Ascending aorta (tissue), 2 donors: ENCODE measurements around the gene CHCHD6. TPM values are rescaled to one million over a fixed set of nuclear protein-coding genes. Genes with fewer than 3 reads are reported as not detected.

Experiments
- DNase-seq, 2 donors: peaks; one replicate each; pipeline ENCODE4 v3.0.0-alpha.2; 2019; ENCODE audit warnings: low spot score in 2 of 2
- H3K27ac ChIP-seq, 2 donors: fragments of 200-600 bp; sonication (generic); one replicate each; pipeline ENCODE4 v1.5.1; 2016 to 2017; ENCODE audit warnings: mild to moderate bottlenecking in 1 of 2
- H3K27me3 ChIP-seq: fragments of 200-600 bp; sonication (generic); one replicate; pipeline ENCODE4 v1.5.1; 2017
- H3K36me3 ChIP-seq, 2 donors: fragments of 200-600 bp; sonication (generic); one replicate each; pipeline ENCODE4 v1.5.1; 2016
- H3K4me1 ChIP-seq, 2 donors: fragments of 200-600 bp; sonication (generic); one replicate each; pipeline ENCODE4 v1.5.1; 2016 to 2017; ENCODE audit warnings: mild to moderate bottlenecking in 1 of 2
- H3K4me3 ChIP-seq, 2 donors: fragments of 200-600 bp; sonication (generic); one replicate each; pipeline ENCODE4 v1.5.1; 2016 to 2017; ENCODE audit warnings: mild to moderate bottlenecking in 1 of 2
- H3K9me3 ChIP-seq, 2 donors: fragments of 200-600 bp; sonication (generic); one replicate each; pipeline ENCODE4 v1.5.1; 2016
- CTCF ChIP-seq, 3 experiments: fragments of 200-600 bp in 2 of 3; fragments of 450-650 bp in 1 of 3; sonication (generic) in 2 of 3; IDR thresholded peaks; one replicate each; pipeline ENCODE4 v1.5.1; 2016 to 2019; ENCODE audit warnings: antibody characterized with exemption in 3 of 3, mild to moderate bottlenecking in 1 of 3, moderate library complexity in 1 of 3
- intact Hi-C: fragments of 100-400 bp; cut with DNase I; formaldehyde crosslinking; loops from one replicate; pipeline ENCODE4 v1.15.1; 2023
- total RNA-seq: library from RNA; depleted of rRNA; stranded (reverse); fragments of >200 nt; gene quantifications from one replicate; pipeline ENCODE4 v1.1.0, GENCODE V29; 2016

Gene CHCHD6
- total RNA-seq, 1 donor from 2014 or later = 1.2 TPM

GRCh38 chr3:126922466-126922865 is 218.4 kb downstream of the CHCHD6 start:
- Histone ChIP-seq H3K27ac (no peak overlapping the region), H3K4me3 (no peak overlapping the region), H3K4me1 (peaks cover 4 to 15% of the 10 kb centered on the region in 2 donors), H3K9me3 (no peaks in the 10 kb centered on the region), H3K27me3 (no peaks in the 10 kb centered on the region), H3K36me3 (no peaks in the 10 kb centered on the region)
- peak in 1 of 2 donors; percentile 27 for DNase-seq
- TF ChIP-seq CTCF (IDR thresholded peaks at IDR 0.05) = no peak
- intact Hi-C loops = no loop called here

GRCh38 chr3:126923423-126923822 is 219.4 kb downstream of the CHCHD6 start:
- peak in 1 of 2 donors; percentile 49 for DNase-seq
- Histone ChIP-seq H3K27me3 (no peaks in the 10 kb centered on the region), H3K36me3 (no peaks in the 10 kb centered on the region), H3K4me3 (no peak overlapping the region), H3K27ac (no peak overlapping the region), H3K4me1 (peaks cover 4 to 18% of the 10 kb centered on the region in 2 donors), H3K9me3 (no peaks in the 10 kb centered on the region)
- no peak for TF ChIP-seq CTCF (IDR thresholded peaks at IDR 0.05)
- intact Hi-C loops = no loop called here

- Histone ChIP-seq H3K36me3 (no peaks in the 10 kb centered on the region), H3K27ac (no peak overlapping the region), H3K27me3 (no peaks in the 10 kb centered on the region), H3K9me3 (no peaks in the 10 kb centered on the region), H3K4me3 (no peak overlapping the region), H3K4me1 (peaks cover 4 to 18% of the 10 kb centered on the region in 2 donors)
- intact Hi-C loops = no loop called here
- no peak for TF ChIP-seq CTCF (IDR thresholded peaks at IDR 0.05)
- DNase-seq = peak in 1 of 2 donors; percentile 8
Observed at GRCh38 chr3:126923895-126924294, 219.9 kb downstream of the CHCHD6 start.

DNA sequence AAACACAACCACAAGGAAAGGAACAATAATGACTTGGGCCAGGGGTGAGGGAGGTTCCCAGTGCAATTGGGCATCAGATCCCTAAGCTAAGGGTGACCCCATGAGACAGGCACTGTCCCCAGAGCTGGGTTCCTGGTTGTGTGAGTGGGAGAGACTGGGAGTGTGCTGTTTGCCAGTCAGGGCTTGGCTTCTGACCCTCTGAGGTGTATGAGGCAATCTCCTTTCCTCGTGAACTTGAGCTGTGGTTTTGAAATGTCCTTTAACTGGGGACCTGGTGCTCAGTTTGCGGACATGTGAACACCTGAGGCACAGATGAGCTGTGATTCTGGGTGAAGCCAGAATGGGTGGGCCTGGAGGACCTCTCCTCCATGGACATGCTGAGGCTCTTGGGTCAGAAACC is 220.4 kb downstream of the CHCHD6 start:
- H3K9me3 ChIP-seq = no peaks in the 10 kb centered on the region
- H3K36me3 ChIP-seq = no peaks in the 10 kb centered on the region
- no peaks in the 10 kb centered on the region for H3K27me3 ChIP-seq
- H3K4me1 ChIP-seq = peaks cover 4 to 18% of the 10 kb centered on the region in 2 donors
- no peak for TF ChIP-seq CTCF (IDR thresholded peaks at IDR 0.05)
- no peak overlapping the region for H3K4me3 ChIP-seq
- intact Hi-C loops = no loop called here
- H3K27ac ChIP-seq = no peak overlapping the region
- no peak for DNase-seq

DNA sequence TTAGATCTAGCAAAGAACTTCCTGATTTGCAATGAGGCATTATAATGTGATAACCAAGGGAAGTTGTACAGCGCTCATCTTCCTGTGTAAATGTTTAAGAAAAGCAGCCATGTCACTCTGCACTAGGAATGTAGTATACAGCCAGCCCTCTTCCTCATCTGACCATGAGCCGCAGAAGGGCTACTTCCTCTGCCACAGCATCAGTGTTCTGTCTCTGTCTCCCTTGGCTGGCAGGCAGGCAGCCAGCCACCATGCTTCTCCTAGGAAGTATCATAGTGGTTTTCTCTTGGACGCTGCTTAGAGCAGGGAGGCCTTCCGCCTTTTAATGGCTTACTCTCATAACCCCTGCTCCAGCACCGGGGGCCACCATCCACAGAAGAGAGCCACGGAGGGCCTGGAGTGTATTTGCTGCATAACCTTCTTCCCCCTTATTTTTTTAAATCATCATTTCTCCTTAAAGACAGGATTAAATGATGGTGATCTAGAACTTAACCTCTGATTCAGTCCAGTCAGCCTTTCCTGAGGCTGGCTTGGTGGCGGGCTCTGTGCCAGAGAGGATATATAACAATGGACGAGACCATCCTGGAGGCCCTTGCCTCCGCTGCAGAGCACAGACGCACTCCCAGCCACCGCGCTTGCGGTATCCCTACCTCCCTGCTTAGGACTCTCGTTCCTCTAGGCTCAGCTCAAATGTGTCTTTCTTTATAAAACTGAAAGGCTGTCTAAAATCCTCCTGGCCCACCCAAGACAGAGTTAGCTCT is 221.6 kb downstream of the CHCHD6 start:
- H3K27ac ChIP-seq = peak overlapping the region; percentile 0 to 84
- H3K4me1 ChIP-seq = peaks cover 4 to 18% of the 10 kb centered on the region in 2 donors
- no peaks in the 10 kb centered on the region for H3K36me3 ChIP-seq
- H3K4me3 ChIP-seq = no peak overlapping the region
- no peaks in the 10 kb centered on the region for H3K9me3 ChIP-seq
- DNase-seq = peak in 1 of 2 donors; percentile 64
- TF ChIP-seq CTCF (IDR thresholded peaks at IDR 0.05) = no peak
- H3K27me3 ChIP-seq = no peaks in the 10 kb centered on the region
- intact Hi-C loops = loop anchor here (5.0 kb wide), 2 partner anchors 57 to 178 kb away; partner anchors contain the start of gene PLXNA1
